Fibroblast of skin of abdomen (primary cell): ENCODE results near the gene ZSWIM1.
"Not testable (repeated sequence)": the region's sequence is repeated elsewhere in the genome, so short reads cannot be mapped to it uniquely, and the experiment has no call there.

ENCODE experiments used
- DNase-seq: peaks from one replicate; pipeline ENCODE4 v3.0.0-alpha.2; 2013

Gene ZSWIM1

DNA sequence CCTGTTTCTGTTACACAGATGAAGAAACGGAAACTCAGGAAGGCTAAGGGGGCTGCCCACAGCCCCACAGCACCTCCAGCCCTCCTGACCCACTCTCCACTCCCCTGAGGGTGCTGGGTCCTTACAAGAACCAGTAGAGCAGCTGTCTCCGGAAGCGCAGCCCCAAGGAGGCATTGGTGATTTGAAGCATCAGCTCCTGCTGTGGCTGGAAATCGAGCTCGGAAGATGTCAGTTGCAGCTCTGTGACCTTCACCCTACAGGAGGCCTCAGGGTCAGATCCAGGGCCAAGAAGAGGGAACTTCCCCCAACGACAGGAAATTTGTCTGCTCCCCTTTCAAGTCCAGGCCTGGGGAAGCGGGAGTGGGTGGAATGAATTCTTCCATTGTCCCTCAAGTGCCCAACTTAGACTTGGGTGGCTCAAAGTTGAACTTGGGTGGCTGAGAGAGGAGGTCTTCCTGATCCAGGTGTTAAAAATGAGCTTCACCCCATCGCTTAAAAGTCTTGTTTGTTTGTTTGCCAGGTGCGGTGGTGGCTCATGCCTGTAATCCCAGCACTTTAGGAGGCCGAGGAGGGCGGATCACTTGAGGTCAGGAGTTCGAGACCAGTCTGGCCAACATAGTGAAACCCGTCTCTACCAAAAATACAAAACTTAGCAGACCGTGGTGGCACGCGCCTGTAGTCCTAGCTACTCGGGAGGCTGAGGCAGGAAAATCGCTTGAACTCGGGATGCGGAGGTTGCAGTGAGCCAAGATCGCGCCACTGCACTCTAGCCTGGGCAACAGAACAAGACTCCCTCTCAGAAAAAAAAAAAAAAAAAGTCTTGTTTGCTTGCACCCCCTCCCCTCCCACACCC lies 29.0 kb downstream of the ZSWIM1 start:
- DNase-seq: no peak

DNA sequence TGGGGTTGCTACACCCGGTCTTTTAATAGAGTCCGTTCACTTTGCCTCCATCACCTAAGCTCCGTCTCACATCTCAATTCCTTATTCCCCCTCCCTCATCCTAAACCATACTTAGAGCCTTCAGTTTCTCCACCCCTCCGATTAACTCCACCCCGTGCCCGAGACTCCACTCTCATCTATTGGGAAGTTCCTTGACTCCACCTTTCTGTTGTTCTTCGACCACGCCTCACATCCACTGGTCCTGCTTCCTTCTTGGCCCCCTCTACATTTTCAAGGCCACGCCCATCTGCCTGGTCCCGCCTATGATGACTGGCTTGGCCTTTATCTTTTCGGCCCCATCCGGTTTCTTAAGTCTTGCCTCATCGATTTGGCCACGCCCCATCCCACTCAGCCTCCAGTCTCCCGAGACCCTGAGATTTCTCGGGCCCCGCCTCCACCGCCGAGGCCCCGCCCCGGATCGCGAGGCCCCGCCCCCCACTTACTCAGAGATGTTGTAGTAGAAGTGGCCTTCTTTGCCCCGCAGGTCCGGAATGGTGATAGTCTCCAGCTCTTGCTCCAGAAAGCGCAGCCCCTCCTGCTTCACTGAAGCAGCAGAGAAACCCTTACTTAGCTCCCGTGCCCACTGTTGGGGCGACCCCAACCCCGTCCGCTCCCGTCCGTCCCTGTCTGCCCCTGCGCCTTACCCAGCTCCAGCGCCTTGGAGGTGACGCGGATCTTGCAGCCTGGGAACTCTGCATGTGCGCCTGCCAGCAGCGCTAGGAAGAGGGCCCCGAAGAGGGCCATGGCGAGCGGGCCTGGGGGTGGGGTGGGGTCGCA lies 29.9 kb downstream of the ZSWIM1 start:
- peak; percentile 100 for DNase-seq

DNA sequence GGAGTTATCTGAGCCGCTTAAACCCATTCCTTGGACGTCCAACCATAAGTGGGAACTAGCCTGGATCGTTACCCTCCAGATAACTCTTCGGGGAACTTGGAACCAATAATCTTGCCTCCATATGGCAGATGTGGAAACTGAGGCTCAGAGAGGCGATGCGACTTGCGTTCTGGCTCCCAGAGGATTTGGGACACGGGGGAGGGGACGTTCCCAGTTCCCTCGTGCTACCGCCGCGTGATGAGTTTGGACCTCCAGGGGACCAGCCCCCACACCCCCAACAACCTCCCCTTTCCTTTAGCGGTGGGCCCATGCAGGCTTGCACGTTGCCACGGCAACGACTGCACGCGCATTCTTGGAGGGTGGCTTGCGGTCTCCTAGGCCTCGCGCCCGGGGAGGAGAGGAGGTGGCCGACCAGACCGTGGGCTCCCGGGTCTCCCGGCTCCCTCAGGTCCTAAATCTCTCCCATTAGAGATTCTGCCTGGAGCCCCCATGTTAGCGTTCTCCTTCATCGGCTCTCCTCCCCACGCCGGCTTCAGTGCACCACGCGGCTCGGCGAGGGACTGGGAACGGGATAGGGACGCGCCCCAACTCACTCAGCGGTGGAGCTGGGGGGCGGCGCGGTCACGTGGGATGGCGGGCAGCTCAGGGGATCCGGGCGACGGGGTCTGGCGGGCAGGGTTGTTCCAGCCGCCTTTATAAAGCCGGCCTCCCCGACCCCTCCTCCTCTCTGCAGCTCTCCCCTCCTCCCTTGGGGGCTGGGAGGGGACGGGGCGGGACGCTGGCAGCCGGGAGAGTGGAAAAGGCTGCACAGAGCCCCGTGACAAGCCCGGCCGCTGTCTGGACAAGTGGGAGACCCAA lies 30.7 kb downstream of the ZSWIM1 start, which contains the start of gene PLTP:
Gene PLTP (minus strand): TSS at position 670 of the 858 bp plus-strand sequence. CDS start 703 bp downstream, outside the sequence.
- DNase-seq: peak; percentile 85

DNA sequence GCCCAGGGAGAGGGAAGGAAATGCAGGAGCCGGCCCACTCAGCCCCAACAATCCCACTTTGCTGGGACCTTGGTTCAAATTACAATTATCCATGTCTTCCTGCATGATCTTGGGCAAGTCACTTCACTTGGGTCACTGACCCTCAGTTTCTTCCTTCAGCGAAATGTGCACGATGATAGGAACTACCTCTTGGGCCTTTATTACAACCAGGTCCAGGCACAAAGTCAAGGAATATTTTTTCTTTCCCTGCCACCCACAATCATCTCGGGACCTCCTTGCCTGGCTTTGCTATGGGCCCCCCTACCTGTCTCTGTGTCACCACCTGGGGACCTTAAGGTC lies 31.3 kb downstream of the ZSWIM1 start:
- DNase-seq: no peak

DNA sequence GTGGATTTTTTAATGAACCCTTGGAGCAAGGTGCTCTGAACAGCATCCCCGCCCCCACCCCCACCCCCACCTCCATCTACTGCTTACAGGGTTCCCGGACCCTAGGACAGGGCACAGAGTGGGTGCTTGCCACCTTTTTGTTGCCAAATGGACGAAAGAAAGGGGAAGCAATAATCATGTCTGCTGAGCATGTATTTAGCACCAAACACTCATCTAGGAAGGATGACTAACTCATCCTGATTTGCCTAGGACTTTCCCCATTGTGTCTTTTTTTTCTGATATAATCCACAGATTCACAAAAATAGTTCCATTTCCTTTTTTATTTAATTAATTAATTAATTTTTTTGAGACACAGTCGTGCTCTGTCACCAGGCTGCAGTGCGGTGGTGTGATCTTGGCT lies 32.1 kb downstream of the ZSWIM1 start:
- DNase-seq: no peak

DNA sequence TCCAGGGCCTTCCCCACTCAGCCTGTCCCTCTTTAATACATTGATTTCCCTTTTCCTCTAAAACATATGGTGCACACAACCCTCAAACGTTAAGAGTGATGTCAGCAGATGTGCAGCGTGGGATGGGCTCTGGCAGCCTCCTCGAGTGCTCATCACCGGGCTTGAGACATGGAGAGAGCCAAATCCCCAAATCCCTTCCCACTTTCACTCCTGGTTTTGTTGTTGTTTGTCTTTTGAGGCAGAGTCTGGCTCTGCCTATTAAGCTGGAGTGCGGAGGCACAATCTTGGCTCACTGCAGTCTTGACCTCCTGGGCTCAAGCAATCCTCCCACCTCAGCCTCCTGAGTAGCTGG lies 36.7 kb downstream of the ZSWIM1 start:
- peak; percentile 42 for DNase-seq

DNA sequence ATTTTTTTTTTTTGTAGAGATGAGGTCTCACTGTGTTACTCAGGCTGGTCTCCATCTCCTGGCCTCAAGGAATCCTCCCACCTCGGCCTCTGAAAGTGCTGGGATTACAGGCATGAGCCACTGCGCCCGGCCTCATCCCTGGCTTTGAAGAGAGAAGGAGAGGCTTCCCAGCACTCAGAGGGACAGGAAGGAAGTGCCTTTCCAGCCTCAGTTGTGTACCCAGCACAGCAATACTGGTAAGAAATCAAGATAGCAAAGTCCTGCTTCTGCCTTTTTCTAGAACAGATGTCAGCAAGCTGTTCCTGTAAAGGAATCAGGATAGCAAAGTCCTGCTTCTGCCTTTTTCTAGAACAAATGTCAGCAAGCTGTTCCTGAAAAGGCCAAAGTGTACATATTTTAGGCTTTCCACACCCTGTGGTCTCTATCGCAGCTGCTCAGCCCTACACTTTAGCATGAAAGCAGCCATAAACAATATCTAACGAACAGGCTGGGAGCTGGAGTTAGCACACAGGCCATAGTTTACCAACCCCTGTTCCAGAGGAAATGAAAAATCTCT lies 37.2 kb downstream of the ZSWIM1 start:
- DNase-seq: peak; percentile 27

DNA sequence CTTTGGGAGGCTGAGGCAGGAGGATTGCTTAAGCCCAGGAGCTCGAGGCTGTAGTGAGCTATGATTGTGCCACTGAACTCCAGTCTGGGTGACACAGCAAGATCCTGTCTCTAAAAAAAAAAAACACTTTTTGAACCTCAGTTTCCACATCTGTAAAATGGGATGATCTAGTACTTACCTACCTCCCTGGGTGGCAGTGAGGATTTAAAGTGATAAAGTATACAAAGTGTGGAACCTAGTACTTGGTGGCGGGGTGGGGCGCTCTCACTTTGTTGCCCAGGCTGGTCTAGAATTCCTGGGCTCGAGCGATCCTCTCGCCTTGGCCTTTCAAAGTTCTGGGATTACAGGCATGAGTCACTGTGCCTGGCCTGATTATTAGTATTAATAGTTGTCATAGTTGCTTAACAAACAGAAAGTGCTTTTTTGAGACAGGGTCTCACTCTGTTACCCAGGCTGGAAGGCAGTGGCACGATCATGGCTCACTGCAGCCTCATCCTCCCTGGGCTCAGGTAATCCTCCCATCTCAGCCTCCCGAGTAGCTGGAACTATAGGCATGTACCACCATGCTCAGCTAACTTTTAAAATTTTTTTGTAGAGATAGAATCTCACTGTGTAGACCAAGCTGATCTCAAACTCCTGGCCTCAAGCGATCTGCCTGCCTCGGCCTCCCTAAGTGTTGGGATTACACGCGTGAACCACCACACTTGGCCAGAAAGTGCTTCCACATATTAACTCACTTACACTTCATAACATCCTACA lies 37.9 kb downstream of the ZSWIM1 start:
- DNase-seq: no peak

DNA sequence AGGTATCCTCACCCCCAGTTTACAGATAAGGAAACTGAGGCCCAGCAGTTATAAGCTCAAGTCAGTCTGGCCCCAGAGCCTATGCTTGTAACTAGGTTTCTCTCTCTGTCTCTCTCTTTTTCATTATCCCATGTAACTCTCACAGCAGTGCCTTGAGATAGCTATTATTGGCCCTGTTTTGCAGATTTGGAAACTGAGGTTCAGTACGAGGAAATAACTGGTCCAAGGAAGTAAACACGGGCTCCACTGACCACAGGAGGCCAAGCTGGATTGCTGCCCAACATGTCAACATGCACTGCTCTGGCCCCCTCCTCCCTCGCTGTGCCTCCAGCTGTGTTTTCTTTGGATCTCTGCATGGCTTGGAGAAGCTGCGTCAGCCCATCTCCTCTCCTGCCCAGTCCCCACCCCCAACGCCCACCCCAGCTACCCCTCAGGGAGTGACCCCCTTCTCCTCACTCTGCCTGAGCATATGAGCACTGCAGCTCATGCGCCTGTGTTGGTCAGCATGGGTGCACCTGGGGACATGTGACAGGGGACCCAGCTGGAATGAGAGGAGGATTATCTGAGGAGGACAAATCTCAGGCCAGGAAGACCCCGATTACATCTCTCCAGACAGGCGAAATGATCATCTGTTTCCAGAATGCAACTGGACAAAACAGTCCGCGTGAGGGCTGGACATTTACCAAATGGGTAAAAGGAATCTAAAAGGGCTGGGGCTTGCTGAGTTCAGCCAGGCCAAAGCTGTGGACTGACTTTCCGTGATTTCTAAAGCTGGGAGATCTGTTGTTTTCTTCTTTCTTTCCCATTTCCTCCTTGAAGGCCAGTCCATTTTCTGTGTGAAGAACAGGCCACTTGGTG lies 38.7 kb downstream of the ZSWIM1 start:
- peak; percentile 54 for DNase-seq

DNA sequence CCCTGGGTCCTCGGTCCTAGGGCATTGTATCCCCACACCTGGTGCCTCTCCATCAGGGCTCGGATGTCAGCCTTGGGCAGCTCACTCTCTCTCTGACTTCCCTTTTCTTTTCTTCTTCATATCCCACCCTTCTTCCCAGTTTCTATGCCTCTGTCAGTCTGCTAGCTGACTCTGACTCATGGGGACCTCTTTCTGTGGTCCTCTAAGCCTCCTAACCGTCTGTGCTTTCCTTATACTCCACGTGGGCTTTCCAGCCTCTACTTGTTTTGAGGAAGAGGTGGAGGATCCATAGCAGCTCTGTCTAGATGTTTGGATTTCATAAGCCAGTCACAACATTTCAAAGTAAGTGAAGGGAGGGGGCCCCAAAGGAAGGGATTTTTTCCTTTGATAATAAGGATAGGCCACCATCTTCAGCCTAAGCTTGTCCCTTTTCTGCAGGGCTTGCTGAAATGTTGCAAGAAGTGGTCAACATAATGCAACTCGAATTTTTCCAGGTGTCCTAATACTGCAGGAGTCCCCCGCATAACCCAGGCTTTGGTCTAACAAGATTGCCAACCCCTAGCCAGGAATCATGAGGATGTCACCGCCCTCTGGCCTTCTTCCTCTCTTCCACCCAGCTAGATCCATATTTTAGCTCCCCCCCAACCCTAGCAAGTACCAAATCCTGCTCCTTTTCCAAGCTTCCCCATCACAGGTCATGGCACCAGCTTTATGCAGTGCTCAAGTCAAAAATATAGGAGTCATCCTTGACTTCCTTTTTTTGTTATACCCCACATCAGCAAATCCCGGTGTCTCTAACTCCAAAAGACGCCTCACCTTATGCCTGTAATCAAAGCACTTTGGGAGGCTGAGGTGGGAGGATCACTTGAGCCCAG lies 39.7 kb downstream of the ZSWIM1 start:
- DNase-seq: no peak

DNA sequence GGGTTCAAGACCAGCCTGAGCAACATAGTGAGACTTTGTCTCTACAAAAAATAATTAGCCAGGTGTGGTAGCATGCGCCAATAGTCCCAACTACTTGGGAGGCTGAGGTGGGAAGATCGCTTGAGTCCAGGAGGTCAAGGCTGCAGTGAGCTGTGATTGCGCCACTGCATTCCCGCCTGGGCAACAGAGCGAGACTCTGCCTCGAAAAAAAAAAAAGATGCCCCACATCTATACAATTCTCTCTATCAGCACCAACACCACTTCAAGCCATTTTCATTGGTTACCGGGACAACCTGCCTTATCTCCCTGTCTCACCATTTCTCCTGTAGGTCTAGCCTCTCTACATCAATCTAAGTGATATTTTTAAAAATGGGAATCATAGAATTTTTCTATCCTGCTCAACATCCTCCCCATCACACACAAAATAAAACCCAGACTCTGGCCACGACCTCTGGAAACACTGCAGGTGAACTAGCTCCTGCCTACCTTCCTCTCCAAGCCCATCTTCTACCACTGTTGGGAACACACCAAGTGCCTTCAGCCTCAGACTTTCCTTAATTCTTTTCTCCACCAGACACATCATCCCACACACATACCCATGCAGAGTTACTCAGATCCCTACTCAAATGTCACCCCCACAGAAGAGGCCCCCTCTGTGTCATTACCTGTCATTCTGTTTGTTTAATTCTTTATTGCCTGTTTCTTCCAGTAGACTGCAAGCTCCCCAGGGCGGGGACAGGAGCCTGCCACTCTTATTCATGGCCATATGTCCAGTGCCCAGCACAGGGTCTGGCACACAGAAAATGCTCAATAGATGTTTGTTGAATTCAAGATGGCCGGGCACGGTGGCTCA lies 40.5 kb downstream of the ZSWIM1 start:
- DNase-seq: no peak

DNA sequence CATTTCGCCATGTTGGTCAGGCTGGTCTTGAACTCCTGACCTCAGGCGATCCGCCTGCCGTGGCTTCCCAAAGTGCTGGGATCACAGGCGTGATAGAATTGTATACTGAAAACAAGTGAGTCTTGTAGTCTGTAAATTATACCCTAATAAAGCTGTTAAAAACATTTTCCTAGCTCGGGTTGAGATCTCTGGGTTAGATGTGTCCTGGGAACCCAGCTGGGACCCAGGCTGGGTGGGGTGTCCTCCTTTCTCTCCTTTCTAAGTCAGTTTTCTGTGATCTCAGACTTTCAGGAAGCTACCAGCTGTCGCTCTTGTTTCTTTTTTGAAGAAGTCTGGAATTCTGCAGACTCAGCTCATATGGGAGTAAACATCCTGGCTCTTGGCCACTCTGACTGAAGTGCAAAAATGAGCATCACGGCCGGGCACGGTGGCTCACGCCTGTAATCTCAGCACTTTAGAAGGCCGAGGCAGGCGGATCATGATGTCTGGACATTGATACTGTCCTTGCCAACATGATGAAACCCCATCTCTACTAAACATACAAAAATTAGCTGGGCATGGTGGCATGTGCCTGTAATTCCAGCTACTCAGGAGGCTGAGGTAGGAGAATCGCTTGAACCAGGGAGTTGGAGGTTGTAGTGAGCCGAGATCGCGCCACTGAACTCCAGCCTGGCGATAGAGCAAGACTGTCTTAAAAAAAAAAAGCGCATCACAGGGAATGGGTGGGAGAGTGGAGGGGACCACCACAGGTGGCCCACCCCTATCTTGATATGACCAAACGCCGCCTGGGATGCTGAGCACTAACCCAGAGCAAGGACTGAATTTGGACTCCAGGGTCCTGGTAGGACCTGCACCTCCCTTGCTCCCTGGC lies 43.6 kb downstream of the ZSWIM1 start:
- peak; percentile 41 for DNase-seq

DNA sequence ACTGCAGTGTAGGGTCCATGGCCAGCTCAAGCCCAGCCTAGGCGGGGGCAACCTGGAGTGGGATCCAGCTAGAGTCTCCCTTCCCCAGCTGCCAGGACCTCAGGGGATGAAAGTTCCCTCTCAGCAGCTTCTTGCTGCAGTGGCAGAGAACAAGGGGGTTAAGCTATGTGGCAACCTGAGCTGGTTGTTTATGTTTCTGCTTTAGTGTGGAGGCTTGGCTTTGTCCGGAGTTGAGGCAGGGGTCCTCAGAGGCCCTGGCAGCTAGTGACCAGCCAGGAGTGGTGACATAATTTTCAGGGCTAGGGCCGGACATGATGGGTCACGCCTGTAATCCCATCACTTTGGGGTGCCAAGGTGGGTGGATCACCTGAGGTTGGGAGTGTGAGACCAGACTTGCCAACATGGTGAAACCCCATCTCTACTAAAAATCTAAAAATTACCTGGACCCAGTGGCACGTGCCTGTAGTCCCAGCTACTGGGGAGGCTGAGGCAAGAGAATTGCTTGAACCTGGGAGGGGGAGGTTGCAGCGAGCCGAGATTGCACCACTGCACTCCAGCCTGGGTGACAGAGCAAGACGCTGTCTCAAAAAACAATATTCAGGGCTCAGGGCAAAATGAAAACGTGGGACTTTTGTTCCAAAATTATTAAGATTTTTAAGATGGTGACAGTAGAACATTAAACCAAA lies 44.9 kb downstream of the ZSWIM1 start:
- DNase-seq: no peak

DNA sequence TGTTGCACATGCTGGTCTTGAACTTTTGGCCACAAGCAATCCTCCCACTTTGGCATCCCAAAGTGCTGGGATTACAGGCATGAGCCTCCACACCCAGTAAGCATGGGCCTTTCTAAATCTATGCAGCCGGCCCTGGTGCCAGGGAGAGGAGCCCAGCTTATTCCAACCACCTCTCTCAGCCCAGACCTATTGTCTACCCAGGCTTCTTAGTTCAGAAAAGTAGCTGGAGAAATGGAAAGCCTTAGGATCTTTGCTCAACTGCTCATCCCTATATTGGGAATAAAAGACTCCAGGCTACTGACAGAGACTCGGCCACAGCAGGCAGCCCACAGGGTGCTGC lies 45.7 kb downstream of the ZSWIM1 start:
- no peak for DNase-seq

DNA sequence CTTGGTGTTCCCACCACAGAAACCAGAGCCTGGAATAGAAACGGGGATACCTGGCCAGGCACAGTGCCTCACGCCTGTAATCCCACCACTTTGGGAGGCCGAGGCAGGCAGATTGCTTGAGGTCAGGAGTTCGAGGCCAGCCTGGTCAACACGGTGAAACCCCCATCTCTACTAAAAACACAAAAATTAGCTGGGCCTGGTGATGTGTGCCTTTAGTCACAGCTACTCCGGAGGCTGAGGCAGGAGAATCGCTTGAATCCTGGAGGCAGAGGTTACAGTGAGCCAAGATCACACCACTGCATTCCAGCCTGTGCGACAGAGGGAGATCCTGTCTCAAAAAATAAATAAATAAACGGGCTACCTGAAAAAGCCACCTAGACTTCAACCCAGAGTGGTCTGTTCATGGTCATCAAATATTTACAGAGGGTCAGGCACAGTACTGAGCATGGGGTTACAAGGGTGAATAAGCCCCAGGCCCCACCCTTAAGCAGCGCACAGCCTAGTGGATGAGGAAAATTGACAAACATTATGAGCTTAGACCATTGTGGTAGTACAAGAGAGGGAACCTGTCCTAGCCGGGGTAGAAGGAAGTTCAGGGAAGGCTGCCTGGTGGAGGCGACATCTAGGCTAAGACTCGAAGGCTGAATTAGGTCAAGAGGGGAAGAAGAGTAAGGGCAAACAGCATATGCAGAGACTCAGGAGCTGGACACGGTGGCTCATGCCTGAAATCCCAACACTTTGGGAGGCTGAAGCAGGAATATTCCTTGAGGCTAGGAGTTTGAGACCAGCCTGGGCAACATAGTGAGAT lies 46.2 kb downstream of the ZSWIM1 start:
- no peak for DNase-seq

DNA sequence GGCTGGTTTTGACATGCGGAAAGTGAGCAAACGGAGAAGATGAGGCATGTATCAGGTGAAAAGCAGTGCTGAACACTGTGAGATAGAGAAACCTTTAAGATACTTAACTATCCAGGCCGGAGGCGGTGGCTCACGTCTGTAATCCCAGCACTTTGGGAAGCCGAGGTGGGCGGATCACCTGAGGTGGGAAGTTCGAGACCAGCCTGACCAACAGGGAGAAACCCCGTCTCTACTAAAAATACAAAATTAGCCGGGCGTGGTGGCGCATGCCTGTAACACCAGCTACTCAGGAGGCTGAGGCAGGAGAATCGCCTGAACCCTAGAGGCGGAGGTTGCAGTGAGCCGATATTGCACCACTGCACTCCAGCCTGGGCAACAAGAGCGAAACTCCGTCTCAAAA lies 50.7 kb downstream of the ZSWIM1 start:
- not testable (repeated sequence) for DNase-seq
